ENCODE data around the gene ARHGAP26. TPM values are rescaled to one million over a fixed set of nuclear protein-coding genes. Genes with fewer than 3 reads are reported as not detected.

ARHGAP26 gene
- total and polyA plus RNA-seq, 2 donors (not counting 1 experiment from before 2014, with no cell fraction given) = 4.1 to 6.8 TPM

DNA sequence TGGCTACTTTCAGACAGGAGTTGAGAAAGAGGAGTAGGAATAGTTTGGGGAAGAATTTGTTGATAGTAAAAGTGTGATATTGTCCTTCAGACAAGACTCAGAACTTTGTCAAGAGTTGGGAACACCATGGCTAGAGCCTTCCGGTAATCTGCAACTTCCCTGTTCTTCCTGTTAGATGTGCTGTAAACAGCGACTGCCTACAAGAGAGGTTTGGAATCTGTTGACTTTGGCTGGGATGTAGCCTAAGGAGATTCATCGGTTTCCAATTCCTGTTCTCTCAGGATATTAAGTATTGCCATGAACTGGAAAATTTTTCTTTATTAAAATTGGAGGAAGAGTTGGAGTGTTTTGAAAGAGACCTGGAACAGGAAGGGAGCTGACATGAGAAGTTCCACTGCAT lies 43.9 kb downstream of the ARHGAP26 start:
- no peaks in the 10 kb centered on the region for H3K79me2 ChIP-seq (ENCODE audit: control insufficient read depth, insufficient read depth, low read length)
- no peaks in the 10 kb centered on the region for H3K36me3 ChIP-seq (ENCODE audit: control insufficient read depth, insufficient read depth, low read length)
- H3K9ac ChIP-seq (ENCODE audit: insufficient read depth, low read length) = no peak overlapping the region
- H2AFZ ChIP-seq (ENCODE audit: low read length) = no peak overlapping the region
- H3K4me3 ChIP-seq (replicated peaks in 1 of 4; ENCODE audit: control extremely low read depth in 1 of 4, insufficient read depth in 1 of 4, low read depth in 3 of 4, low read length in 4 of 4) = no peak overlapping the region
- DNase-seq (ENCODE audit: low read depth in 2 of 2) = no peak
- no peak overlapping the region for H3K27ac ChIP-seq (ENCODE audit: insufficient read depth, low read length)
- no peak overlapping the region for H3K4me2 ChIP-seq (ENCODE audit: extremely low read depth, insufficient read depth, low read length)
- no peaks in the 10 kb centered on the region for H3K9me3 ChIP-seq (ENCODE audit: control insufficient read depth, insufficient read depth, low read depth, low read length)
- H4K20me1 ChIP-seq (ENCODE audit: control insufficient read depth, extremely low read depth, insufficient read depth, low read length) = no peaks in the 10 kb centered on the region
- TF ChIP-seq EZH2 (IDR thresholded peaks at IDR 0.05; ENCODE audit: low read length, missing control alignments) = no peak
- TF ChIP-seq, protein P1, sequence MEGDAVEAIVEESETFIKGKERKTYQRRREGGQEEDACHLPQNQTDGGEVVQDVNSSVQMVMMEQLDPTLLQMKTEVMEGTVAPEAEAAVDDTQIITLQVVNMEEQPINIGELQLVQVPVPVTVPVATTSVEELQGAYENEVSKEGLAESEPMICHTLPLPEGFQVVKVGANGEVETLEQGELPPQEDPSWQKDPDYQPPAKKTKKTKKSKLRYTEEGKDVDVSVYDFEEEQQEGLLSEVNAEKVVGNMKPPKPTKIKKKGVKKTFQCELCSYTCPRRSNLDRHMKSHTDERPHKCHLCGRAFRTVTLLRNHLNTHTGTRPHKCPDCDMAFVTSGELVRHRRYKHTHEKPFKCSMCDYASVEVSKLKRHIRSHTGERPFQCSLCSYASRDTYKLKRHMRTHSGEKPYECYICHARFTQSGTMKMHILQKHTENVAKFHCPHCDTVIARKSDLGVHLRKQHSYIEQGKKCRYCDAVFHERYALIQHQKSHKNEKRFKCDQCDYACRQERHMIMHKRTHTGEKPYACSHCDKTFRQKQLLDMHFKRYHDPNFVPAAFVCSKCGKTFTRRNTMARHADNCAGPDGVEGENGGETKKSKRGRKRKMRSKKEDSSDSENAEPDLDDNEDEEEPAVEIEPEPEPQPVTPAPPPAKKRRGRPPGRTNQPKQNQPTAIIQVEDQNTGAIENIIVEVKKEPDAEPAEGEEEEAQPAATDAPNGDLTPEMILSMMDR (conservative IDR thresholded peaks at IDR 0.05 in 1 of 2, IDR thresholded peaks at IDR 0.05 in 1 of 2; ENCODE audit: low read depth in 1 of 2, low read length in 2 of 2) = no peak
- H3K4me1 ChIP-seq (ENCODE audit: control insufficient read depth, extremely low read depth, insufficient read depth, low read length) = peaks cover 7% of the 10 kb centered on the region
- no peaks in the 10 kb centered on the region for H3K27me3 ChIP-seq (ENCODE audit: control insufficient read depth, insufficient read depth, low read length)

- no peaks in the 10 kb centered on the region for H3K36me3 ChIP-seq (ENCODE audit: control insufficient read depth, insufficient read depth, low read length)
- no peak for DNase-seq (ENCODE audit: low read depth in 2 of 2)
- no peak overlapping the region for H2AFZ ChIP-seq (ENCODE audit: low read length)
- no peak overlapping the region for H3K9ac ChIP-seq (ENCODE audit: insufficient read depth, low read length)
- peaks cover 14% of the 10 kb centered on the region for H3K4me1 ChIP-seq (ENCODE audit: control insufficient read depth, extremely low read depth, insufficient read depth, low read length)
- H3K4me3 ChIP-seq (replicated peaks in 1 of 4; ENCODE audit: control extremely low read depth in 1 of 4, insufficient read depth in 1 of 4, low read depth in 3 of 4, low read length in 4 of 4) = no peak overlapping the region
- H3K27ac ChIP-seq (ENCODE audit: insufficient read depth, low read length) = no peak overlapping the region
- no peak overlapping the region for H3K4me2 ChIP-seq (ENCODE audit: extremely low read depth, insufficient read depth, low read length)
- H3K79me2 ChIP-seq (ENCODE audit: control insufficient read depth, insufficient read depth, low read length) = no peaks in the 10 kb centered on the region
- H3K9me3 ChIP-seq (ENCODE audit: control insufficient read depth, insufficient read depth, low read depth, low read length) = no peaks in the 10 kb centered on the region
- H4K20me1 ChIP-seq (ENCODE audit: control insufficient read depth, extremely low read depth, insufficient read depth, low read length) = no peaks in the 10 kb centered on the region
- H3K27me3 ChIP-seq (ENCODE audit: control insufficient read depth, insufficient read depth, low read length) = no peaks in the 10 kb centered on the region
- TF ChIP-seq EZH2 (IDR thresholded peaks at IDR 0.05; ENCODE audit: low read length, missing control alignments) = no peak
- TF ChIP-seq, protein P1 (conservative IDR thresholded peaks at IDR 0.05 in 1 of 2, IDR thresholded peaks at IDR 0.05 in 1 of 2; ENCODE audit: low read depth in 1 of 2, low read length in 2 of 2) = no peak
Measured at GRCh38 chr5:142815469-142815868, 45.3 kb downstream of the ARHGAP26 start.

- Histone ChIP-seq H3K27me3 (ENCODE audit: control insufficient read depth, insufficient read depth, low read length) (no peaks in the 10 kb centered on the region), H3K9ac (ENCODE audit: insufficient read depth, low read length) (no peak overlapping the region), H3K79me2 (ENCODE audit: control insufficient read depth, insufficient read depth, low read length) (no peaks in the 10 kb centered on the region), H3K27ac (ENCODE audit: insufficient read depth, low read length) (no peak overlapping the region), H3K4me1 (ENCODE audit: control insufficient read depth, extremely low read depth, insufficient read depth, low read length) (peaks cover 17% of the 10 kb centered on the region), H2AFZ (ENCODE audit: low read length) (no peak overlapping the region), H4K20me1 (ENCODE audit: control insufficient read depth, extremely low read depth, insufficient read depth, low read length) (no peaks in the 10 kb centered on the region), H3K4me2 (ENCODE audit: extremely low read depth, insufficient read depth, low read length) (no peak overlapping the region), H3K36me3 (ENCODE audit: control insufficient read depth, insufficient read depth, low read length) (no peaks in the 10 kb centered on the region), H3K4me3 (replicated peaks in 1 of 4; ENCODE audit: control extremely low read depth in 1 of 4, insufficient read depth in 1 of 4, low read depth in 3 of 4, low read length in 4 of 4) (no peak overlapping the region), H3K9me3 (ENCODE audit: control insufficient read depth, insufficient read depth, low read depth, low read length) (no peaks in the 10 kb centered on the region)
- TF ChIP-seq EZH2 (IDR thresholded peaks at IDR 0.05; ENCODE audit: low read length, missing control alignments) = no peak
- TF ChIP-seq, protein P1 (conservative IDR thresholded peaks at IDR 0.05 in 1 of 2, IDR thresholded peaks at IDR 0.05 in 1 of 2; ENCODE audit: low read depth in 1 of 2, low read length in 2 of 2) = no peak
- peak; percentile 30 to 79 for DNase-seq (ENCODE audit: low read depth in 2 of 2)
Measured at GRCh38 chr5:142816531-142817430, 46.6 kb downstream of the ARHGAP26 start.
